Mononuclear cell (primary cell): ENCODE data around the gene WFDC1. TPM values are rescaled to one million over a fixed set of nuclear protein-coding genes. Genes with fewer than 3 reads are reported as not detected.

Experiments
- H3K27me3 ChIP-seq: 2 replicates; pipeline ENCODE4 v1.6.0; 2011; ENCODE audit warnings: low read length, control low read depth; ENCODE audit not compliant: insufficient read depth
- H3K4me1 ChIP-seq: 2 replicates; pipeline ENCODE4 v1.5.1; 2011; ENCODE audit warnings: mild to moderate bottlenecking, low read length, control low read depth; ENCODE audit not compliant: insufficient read depth
- H3K4me3 ChIP-seq: 2 replicates; pipeline ENCODE4 v1.5.1; 2011; ENCODE audit warnings: mild to moderate bottlenecking, low read length, moderate library complexity
- H3K9me3 ChIP-seq: 2 replicates; pipeline ENCODE4 v1.5.1; 2011; ENCODE audit warnings: low read depth, mild to moderate bottlenecking, control low read depth, low read length
- total RNA-seq: library from RNA; depleted of rRNA; stranded (reverse); fragments of >200 nt; gene quantifications from one replicate; pipeline ENCODE4 v1.2.3, GENCODE V29; 2012

WFDC1 gene
- total RNA-seq, 1 donor, result 0.10 TPM

DNA sequence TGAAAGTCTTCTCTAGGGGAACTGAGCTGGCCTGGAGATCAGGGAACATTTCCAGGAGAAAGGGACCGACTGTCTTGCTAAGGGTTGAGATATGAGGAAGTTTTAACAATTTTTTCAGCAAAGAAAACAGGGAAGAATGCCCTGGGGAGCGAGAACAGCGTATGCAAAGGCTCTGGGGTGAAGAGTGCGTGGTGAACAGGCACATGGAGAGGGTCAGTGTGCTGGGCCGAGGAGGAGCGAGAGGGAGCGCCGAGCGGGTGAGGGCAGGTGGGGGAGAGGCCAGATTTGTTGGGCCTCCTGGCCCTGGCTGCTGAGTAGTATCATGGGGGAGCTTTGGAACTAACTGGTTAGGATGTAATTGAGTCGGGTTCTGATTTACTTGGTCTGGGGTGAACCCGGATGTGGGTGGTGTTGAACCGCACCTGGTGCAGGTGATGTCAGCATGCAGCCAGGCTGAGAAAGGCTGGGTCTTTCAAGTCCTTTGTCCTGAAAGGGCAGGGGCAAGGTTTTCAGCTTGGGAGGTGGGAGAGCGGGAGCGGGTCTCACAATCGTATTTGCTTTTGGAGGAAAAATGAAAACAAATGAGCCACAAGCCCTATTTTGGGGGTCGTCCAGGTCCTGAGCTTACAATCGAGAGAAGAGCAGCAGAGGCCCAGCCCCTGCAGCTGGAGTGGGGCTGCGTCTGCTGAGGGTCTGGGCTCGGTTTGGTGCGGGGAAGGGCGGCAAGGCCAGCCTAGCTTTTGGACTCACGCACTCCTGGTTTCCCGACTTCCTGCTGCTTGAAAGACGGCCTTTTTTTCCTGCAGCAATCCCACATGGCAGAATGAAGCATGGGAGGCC lies 11.1 kb upstream of the WFDC1 start:
- no peak overlapping the region for H3K4me3 ChIP-seq
- H3K4me1 ChIP-seq, result no peaks in the 10 kb centered on the region
- H3K27me3 ChIP-seq, result no peaks in the 10 kb centered on the region
- no peaks in the 10 kb centered on the region for H3K9me3 ChIP-seq

GRCh38 chr16:84284154-84284722 lies 10.4 kb upstream of the WFDC1 start:
- Histone ChIP-seq H3K4me1 (no peaks in the 10 kb centered on the region), H3K27me3 (no peaks in the 10 kb centered on the region), H3K9me3 (no peaks in the 10 kb centered on the region), H3K4me3 (no peak overlapping the region)

GRCh38 chr16:84286578-84287240 lies 8.0 kb upstream of the WFDC1 start:
- H3K9me3 ChIP-seq, result no peaks in the 10 kb centered on the region
- no peak overlapping the region for H3K4me3 ChIP-seq
- H3K27me3 ChIP-seq, result no peaks in the 10 kb centered on the region
- no peaks in the 10 kb centered on the region for H3K4me1 ChIP-seq

DNA sequence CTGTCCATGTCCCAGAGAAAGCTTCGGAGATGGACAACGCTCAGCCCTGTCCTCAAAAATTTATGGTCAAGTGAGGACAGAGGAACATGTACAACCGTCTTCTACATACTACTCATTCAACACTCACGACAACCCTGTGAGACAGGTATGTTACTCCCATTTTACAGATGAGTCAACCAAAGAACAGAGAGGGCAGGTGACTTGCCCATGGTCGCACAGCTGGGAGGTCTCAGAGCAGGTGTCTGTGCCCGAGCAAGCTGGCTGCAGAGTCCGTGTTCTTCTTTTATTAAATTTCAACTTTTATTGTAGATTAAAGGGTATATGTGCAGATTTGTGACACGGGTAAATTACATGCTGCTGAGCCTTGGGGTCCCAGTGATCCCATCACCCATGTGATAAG lies 5.8 kb upstream of the WFDC1 start:
- no peak overlapping the region for H3K4me3 ChIP-seq
- H3K9me3 ChIP-seq, result no peaks in the 10 kb centered on the region

DNA sequence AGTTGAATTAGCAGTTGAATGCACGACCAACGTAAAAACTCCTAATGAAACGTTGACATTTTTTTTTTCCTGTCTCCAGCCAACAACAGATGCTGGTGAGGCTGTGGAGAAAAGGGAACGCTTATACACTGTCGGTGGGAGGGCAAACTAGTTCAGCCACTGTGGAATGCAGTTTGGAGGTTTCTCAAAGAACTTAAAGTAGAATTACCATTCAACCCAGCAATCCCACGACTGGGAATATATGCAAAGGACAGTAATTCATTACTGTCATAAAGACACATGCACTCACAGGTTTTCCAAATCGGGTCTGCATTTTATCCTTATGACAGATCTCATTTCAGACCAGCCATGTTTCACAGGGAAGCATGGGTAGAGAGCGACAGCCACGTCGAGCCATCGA lies 3.5 kb upstream of the WFDC1 start:
- Histone ChIP-seq H3K4me3 (no peak overlapping the region), H3K9me3 (no peaks in the 10 kb centered on the region), H3K4me1 (peaks cover 15% of the 10 kb centered on the region), H3K27me3 (no peaks in the 10 kb centered on the region)

More for the DNA sequence above, 5.8 kb upstream of the WFDC1 start:
- H3K27me3 ChIP-seq, result no peaks in the 10 kb centered on the region
- H3K4me1 ChIP-seq, result no peaks in the 10 kb centered on the region

DNA sequence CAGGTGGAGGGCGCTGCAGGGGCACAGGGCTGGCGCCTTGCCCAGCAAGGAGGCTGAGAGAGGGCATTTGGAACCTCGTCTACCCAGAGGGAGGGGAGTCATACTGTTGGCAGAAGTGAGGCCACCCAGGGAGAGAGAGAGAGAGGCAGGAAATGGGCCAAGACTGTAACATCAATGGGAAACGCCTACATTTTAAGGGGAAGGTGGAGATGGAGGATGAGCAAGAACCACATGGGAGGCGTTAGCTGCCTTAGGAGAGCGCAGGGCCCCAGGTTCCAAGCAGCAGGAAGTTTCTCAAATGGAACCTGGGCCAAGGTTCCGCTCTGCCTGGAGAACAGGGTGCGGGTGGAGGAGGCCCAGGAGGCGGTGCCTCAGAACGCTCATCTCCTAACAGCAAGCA lies 2.7 kb upstream of the WFDC1 start:
- no peak overlapping the region for H3K4me3 ChIP-seq
- no peaks in the 10 kb centered on the region for H3K9me3 ChIP-seq
- H3K27me3 ChIP-seq, result no peaks in the 10 kb centered on the region
- H3K4me1 ChIP-seq, result peaks cover 15% of the 10 kb centered on the region

DNA sequence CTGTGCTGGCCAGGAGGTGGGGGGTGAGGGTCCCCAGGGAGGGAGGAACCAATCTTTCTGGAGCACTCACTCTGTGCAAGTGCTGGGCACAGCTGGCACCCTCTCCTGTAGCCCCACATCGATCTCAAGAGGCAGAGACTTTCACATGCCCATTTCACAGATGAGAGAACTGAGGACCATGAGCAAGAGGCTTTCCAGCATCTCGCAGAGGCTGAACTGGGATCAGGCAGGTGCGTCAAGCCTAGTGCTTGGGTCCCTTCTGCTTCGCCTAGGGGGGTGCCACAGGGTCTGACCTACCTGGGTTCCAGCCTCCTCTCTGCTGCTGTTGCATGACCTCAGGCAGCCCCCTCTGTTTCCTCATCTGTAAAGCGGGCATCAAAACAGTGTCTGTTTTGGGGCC lies 1.3 kb upstream of the WFDC1 start:
- H3K4me3 ChIP-seq, result no peak overlapping the region
- no peaks in the 10 kb centered on the region for H3K27me3 ChIP-seq
- H3K4me1 ChIP-seq, result peaks cover 15% of the 10 kb centered on the region
- no peaks in the 10 kb centered on the region for H3K9me3 ChIP-seq

DNA sequence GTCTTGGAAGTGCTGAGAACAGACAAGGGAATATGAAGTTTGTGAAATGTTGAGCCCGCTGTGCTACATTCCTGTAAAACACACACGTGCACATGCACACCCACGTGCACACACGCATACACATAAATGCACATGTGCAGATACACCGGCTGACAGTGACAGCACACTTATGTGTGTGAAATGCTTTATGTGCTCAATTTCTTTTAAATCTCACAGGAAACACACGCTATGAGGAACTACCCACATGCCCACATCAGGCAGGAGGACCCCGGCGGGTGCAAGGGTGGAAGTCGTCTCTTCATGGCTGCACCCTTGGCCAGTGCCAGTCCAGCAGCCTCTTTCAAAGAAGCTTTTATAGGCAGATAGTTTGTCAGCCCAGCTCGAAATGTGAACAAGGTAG lies 561 bp upstream of the WFDC1 start:
- H3K27me3 ChIP-seq, result no peaks in the 10 kb centered on the region
- H3K9me3 ChIP-seq, result no peaks in the 10 kb centered on the region
- peaks cover 15% of the 10 kb centered on the region for H3K4me1 ChIP-seq
- H3K4me3 ChIP-seq, result no peak overlapping the region

DNA sequence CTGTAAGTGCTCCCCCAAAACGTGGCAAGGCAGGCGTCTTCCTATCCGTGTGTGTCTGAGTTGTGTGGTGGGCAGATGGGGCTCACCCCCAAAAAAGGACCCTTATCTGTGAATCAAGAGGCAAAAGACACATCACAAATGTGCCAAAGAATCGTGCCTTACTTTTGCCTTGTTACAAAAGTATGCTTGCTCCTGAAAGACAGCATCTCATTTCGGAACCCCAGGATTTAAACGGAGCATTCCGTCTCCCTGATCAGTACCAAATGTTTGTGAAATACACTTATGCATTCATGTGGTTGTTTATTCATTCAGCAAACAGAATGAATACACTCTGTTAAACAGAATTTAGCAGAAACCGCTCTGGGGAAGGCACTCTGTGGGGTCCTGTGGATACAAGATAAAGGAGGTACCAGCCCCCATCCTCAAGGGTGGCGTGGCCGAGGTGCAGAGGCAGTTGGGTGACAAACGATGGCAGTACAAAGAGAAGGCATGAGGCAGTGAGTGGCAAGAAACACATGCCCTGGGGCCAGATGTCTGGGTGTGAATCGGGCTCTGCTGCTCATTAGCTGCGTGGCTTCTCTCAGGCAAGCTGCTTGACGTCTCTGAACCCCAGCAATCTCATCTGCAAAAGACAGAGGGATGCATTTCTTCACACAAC lies 654 bp downstream of the WFDC1 start:
- no peaks in the 10 kb centered on the region for H3K9me3 ChIP-seq
- no peak overlapping the region for H3K4me3 ChIP-seq
- H3K4me1 ChIP-seq, result peaks cover 15% of the 10 kb centered on the region
- no peaks in the 10 kb centered on the region for H3K27me3 ChIP-seq

GRCh38 chr16:84298376-84298899 lies 3.8 kb downstream of the WFDC1 start:
- Histone ChIP-seq H3K4me1 (peaks cover 15% of the 10 kb centered on the region), H3K9me3 (no peaks in the 10 kb centered on the region), H3K27me3 (no peaks in the 10 kb centered on the region), H3K4me3 (no peak overlapping the region)

DNA sequence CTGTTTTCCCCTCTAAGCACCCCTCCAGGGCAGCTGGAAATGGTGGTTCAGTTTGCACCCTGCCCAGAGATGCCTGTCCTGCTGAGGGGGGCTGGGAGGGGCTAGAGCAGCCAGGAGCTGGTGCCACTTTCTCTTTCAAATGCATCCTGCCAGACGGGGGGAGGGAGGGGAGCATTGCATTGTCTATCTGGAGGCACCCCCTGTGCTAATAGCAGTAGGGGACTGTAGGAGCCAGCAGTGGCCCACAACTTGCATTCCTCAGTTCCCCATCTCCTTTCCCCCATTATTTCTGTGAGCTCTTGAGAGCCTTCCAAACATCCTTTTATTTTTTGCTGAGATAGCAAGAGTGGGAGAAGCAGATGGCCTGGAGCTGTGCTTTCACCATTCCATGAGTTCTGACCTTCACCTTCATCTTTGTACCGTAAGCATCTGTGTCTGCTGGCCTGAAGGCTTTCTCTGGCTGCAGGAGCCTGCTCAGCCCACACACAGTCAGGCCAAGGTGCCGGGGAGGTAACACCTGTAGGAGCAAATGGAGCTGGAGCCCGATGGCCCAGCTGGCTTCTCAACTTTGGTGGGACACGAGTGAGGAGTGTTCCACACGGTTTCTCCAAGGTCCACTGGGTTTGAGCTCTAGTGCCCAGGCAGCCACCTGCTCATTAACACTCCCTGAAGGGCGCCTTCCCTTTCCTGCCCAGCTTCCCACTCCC lies 5.2 kb downstream of the WFDC1 start:
- H3K9me3 ChIP-seq, result no peaks in the 10 kb centered on the region

DNA sequence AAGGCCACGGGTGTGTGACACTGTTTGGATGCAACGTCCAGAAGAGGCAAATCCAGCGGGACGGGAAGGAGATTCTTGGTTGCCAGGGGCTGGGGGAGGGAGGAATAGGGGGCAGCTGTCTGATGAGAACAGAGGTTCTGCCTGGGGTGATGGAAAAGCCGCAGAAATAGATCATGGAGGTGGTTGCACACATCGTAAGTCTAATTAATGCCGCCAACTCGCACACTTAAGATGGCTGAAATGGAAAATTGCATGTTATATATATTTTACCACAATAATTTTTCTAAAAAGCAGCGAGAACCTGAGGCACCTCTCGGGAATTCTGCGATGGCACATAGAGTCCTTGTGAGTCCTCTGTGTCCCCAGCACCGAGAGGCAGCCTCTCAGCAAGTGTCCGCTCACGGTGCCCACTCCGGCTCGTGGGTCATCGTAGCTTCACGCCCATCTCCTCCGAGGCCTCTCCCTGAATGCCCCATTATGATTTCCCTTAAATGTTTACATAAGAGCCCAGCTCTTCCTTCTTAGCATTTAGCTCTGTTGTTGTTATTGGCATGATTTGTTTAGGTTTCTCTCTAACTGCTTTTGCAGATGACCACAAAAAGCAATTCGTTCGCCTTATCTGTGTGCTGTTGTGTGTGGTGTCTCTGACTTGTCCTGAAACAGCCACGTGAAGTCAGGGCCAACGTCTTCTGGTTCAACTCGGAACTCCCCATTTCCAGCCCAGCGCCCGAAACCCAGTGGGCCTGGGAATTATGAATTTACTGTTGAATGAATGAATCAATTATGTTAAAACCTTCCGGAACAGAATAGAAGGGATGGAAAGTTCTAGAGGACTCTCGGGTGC lies 7.7 kb downstream of the WFDC1 start:
- H3K4me1 ChIP-seq, result no peaks in the 10 kb centered on the region
- no peaks in the 10 kb centered on the region for H3K9me3 ChIP-seq
- no peak overlapping the region for H3K4me3 ChIP-seq
- H3K27me3 ChIP-seq, result no peaks in the 10 kb centered on the region

More for the DNA sequence above, 5.2 kb downstream of the WFDC1 start:
- Histone ChIP-seq H3K27me3 (no peaks in the 10 kb centered on the region), H3K4me3 (no peak overlapping the region), H3K4me1 (peaks cover 6% of the 10 kb centered on the region)

- no peaks in the 10 kb centered on the region for H3K27me3 ChIP-seq
- H3K4me3 ChIP-seq, result no peak overlapping the region
- no peaks in the 10 kb centered on the region for H3K9me3 ChIP-seq
- H3K4me1 ChIP-seq, result no peaks in the 10 kb centered on the region
Observed at GRCh38 chr16:84303023-84303422, 8.3 kb downstream of the WFDC1 start.

GRCh38 chr16:84303516-84303915 lies 8.8 kb downstream of the WFDC1 start:
- H3K27me3 ChIP-seq, result no peaks in the 10 kb centered on the region
- H3K4me3 ChIP-seq, result no peak overlapping the region
- no peaks in the 10 kb centered on the region for H3K9me3 ChIP-seq
- no peaks in the 10 kb centered on the region for H3K4me1 ChIP-seq
